OCI-LY7 (cell line): ENCODE data around the gene M1AP.

ENCODE experiments used
- CTCF ChIP-seq: fragments of 200-600 bp; sonication (generic); conservative IDR thresholded peaks from 2 replicates; pipeline ENCODE4 v1.5.1; 2014; ENCODE audit warnings: mild to moderate bottlenecking, antibody characterized with exemption, low read length, moderate library complexity, mixed read lengths
- EZH2phosphoT487 ChIP-seq: fragments of 200-600 bp; sonication (generic); IDR thresholded peaks from 2 replicates; pipeline ENCODE4 v1.6.1; 2018; ENCODE audit warnings: low read depth, borderline replicate concordance, mild to moderate bottlenecking, mixed run types, antibody characterized with exemption, low read length, moderate library complexity, mixed read lengths

- TF ChIP-seq CTCF (no peak), EZH2phosphoT487 (no peak)
Measured at GRCh38 chr2:74675090-74675489, 27.0 kb upstream of the M1AP start.
